Brain microvascular endothelial cell (primary cell): ENCODE results near the gene THSD4.
"Not testable (repeated sequence)": the region's sequence is repeated elsewhere in the genome, so short reads cannot be mapped to it uniquely, and the experiment has no call there.

Experiments
- DNase-seq: peaks from one replicate; pipeline ENCODE4 v3.0.0-alpha.2; 2020
- H3K27ac ChIP-seq: fragments of 250-450 bp; sonication (Bioruptor Pico); 2 replicates; pipeline ENCODE4 v1.5.1; 2020; ENCODE audit warnings: mild to moderate bottlenecking, moderate library complexity
- H3K27me3 ChIP-seq: fragments of 250-450 bp; sonication (Bioruptor Pico); replicated peaks from 2 replicates; pipeline ENCODE4 v1.5.1; 2020; ENCODE audit warnings: mild to moderate bottlenecking
- H3K36me3 ChIP-seq: fragments of 250-450 bp; sonication (Bioruptor Pico); replicated peaks from 2 replicates; pipeline ENCODE4 v1.5.1; 2020; ENCODE audit warnings: mild to moderate bottlenecking
- H3K4me3 ChIP-seq: 2 replicates; pipeline ENCODE4 v1.5.1; 2011; ENCODE audit warnings: low read depth, mild to moderate bottlenecking, control low read depth, low read length, moderate library complexity
- CTCF ChIP-seq: IDR thresholded peaks from 2 replicates; pipeline ENCODE4 v1.5.1; 2011; ENCODE audit warnings: low read depth, mild to moderate bottlenecking, moderate library complexity, low read length, control low read depth, inconsistent platforms; ENCODE audit errors: missing control alignments
- in situ Hi-C: cut with HindIII; loops from 2 replicates; pipeline ENCODE4 v1.10.0; 2017; ENCODE audit warnings: low sequenced_read_pairs, low pct_ligation_motif_present

The THSD4 gene

GRCh38 chr15:71203586-71204474 is 88.6 kb downstream of the THSD4 start:
- Histone ChIP-seq H3K27ac (no peak overlapping the region), H3K36me3 (no peaks in the 10 kb centered on the region), H3K4me3 (no peak overlapping the region), H3K27me3 (no peaks in the 10 kb centered on the region)
- no peak for TF ChIP-seq CTCF
- DNase-seq, result peak; percentile 35
- in situ Hi-C loops, result no loop called here

GRCh38 chr15:71207141-71207540 is 91.9 kb downstream of the THSD4 start:
- in situ Hi-C loops, result no loop called here
- no peak overlapping the region for H3K27ac ChIP-seq
- no peaks in the 10 kb centered on the region for H3K36me3 ChIP-seq
- no peak for DNase-seq
- TF ChIP-seq CTCF, result no peak
- no peaks in the 10 kb centered on the region for H3K27me3 ChIP-seq
- no peak overlapping the region for H3K4me3 ChIP-seq

- no peaks in the 10 kb centered on the region for H3K27me3 ChIP-seq
- TF ChIP-seq CTCF, result no peak
- no peak overlapping the region for H3K27ac ChIP-seq
- H3K4me3 ChIP-seq, result no peak overlapping the region
- no peak for DNase-seq
- peaks cover 18% of the 10 kb centered on the region for H3K36me3 ChIP-seq
- in situ Hi-C loops, result no loop called here
Measured at GRCh38 chr15:71212146-71212545, 96.9 kb downstream of the THSD4 start.

GRCh38 chr15:71213943-71214342 is 98.7 kb downstream of the THSD4 start:
- H3K27me3 ChIP-seq, H3K27ac ChIP-seq, DNase-seq, in situ Hi-C loops, H3K4me3 ChIP-seq: not testable (repeated sequence)
- H3K36me3 ChIP-seq, result peaks cover 20% of the 10 kb centered on the region

GRCh38 chr15:71215126-71215894 is 100.0 kb downstream of the THSD4 start:
- in situ Hi-C loops, result no loop called here

More at GRCh38 chr15:71215126-71215894, 100.0 kb downstream of the THSD4 start:
- no peak overlapping the region for H3K4me3 ChIP-seq
- H3K36me3 ChIP-seq, result peaks cover 21% of the 10 kb centered on the region
- no peak for DNase-seq
- H3K27ac ChIP-seq, result no peak overlapping the region
- H3K27me3 ChIP-seq, result no peaks in the 10 kb centered on the region
- TF ChIP-seq CTCF, result no peak
